Lung microvascular endothelial cell (primary cell): Measurements from ENCODE around the gene C9orf78. TPM values are rescaled to one million over a fixed set of nuclear protein-coding genes. Genes with fewer than 3 reads are reported as not detected.

Experiments used
- DNase-seq, 2 donors: peaks; one replicate each; pipeline versions ENCODE4 v3.0.0 to v3.0.0-alpha.2; 2010; ENCODE audit warnings: low read depth in 2 of 2
- total RNA-seq: library from RNA; depleted of rRNA; stranded (reverse); fragments of >200 nt; gene quantifications from 2 replicates; pipeline ENCODE4 v1.2.1, GENCODE V29; 2014

The C9orf78 gene
- total RNA-seq, 1 donor from 2014 or later = 36.5 TPM

- no peak for DNase-seq
Observed at GRCh38 chr9:129845373-129845772, 10.3 kb upstream of the C9orf78 start.

DNA sequence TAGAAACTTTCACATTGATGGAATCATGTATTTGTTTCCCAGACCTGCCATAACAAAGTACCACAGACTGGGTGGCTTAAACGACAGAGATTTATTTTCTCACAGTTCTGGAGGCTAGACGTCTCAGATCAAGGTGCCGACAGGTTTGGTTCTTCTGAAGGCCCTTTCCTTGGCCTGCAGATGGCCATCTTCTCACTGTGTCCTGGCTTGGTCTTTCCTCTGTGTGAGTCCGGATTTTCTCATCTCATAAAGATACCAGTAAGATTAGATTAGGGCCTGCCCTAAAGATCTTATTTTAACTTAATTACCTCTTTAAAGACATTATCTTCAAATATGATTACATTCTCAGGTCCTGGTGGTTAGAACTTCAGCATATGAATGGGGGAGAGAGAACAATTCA is 6.0 kb upstream of the C9orf78 start:
- no peak for DNase-seq

DNA sequence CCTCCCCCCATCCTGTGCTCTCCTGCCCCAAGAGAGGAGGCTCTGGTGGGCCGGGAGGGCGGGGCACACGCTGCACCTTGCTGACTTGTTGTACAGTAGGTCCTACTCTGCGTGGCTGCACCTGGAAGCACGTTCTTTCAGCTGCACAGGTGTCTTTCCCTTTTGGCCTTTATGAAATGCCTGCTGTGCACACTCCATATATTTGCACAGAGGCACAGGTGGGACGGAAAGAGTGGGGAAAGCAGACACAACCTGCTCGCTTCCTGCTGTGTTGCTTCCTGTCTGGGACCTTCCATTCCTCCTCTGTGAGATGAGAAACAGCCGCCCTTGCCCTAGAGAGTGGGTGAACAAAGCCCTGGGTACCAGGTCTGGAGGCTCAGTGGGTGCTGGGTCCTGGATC is 5.0 kb upstream of the C9orf78 start:
- DNase-seq = no peak

- no peak for DNase-seq
Observed at GRCh38 chr9:129839324-129840023, 4.4 kb upstream of the C9orf78 start.

DNA sequence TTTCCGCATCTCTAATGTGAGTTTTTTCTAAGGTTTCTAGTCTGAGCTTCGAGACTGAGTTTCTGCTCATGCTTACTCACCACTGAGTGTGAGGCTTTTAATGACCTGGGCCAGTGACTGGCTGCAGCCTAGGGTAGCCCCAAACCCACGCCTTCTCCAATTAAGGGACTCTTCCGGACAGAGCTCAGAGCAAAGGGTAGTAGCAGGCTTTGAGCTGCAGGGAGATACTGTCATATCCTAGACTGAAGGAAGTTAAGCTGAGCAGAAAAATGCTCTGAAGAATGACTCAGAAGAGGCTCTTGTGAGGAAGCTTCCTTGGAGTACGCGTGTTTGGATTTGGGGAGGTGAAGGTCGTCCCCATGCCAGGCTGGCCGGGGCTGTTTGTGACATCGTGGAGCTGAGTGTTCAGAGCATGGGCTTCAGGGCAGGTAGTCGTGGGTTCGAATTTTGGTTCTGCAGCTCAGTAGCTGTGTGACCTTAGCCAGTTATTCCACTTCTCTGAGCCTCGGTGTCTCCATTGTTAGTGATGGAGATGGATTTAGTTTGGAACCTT is 3.7 kb upstream of the C9orf78 start:
- DNase-seq = peak in 1 of 2 donors; percentile 91

DNA sequence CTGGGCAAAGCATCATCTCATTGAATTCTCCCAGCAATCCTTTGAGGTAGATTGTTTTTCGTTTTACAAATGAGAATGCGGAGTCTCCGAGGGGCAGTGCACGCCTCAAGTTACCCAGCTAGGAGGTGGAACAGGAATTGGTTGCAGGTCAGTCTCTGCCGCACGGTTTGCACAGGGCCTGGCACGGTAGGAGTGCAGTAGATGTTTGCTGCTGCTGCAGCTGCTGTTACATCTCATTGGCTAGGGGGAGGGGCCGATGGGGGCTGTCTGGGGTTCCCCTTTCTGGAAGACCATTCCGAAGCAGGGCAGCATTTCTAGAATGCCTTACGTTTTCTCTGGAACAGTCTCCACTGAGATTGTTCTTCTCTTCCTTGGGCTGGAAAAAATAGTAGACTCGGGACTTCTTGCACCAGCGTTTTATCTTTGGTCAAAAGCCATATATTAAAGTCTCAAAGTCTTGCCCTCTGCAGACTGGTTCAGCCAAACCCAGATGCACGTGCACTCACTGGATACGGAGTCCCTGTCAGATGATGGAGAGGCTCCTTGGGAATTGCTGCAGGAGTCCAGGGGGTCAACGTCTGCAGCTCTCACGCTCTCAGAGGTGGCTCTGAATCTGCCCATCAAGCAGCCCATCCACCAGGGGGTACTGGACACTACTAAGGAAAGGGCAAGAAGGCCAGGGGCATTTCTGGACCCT is 1.4 kb upstream of the C9orf78 start:
- DNase-seq = no peak

- DNase-seq = peak in 1 of 2 donors; percentile 50
Observed at GRCh38 chr9:129835860-129836223, 767 bp upstream of the C9orf78 start.

- DNase-seq = no peak
Observed at GRCh38 chr9:129834489-129835127, 467 bp downstream of the C9orf78 start.

GRCh38 chr9:129832982-129833381 is 2.1 kb downstream of the C9orf78 start:
- DNase-seq = no peak

DNA sequence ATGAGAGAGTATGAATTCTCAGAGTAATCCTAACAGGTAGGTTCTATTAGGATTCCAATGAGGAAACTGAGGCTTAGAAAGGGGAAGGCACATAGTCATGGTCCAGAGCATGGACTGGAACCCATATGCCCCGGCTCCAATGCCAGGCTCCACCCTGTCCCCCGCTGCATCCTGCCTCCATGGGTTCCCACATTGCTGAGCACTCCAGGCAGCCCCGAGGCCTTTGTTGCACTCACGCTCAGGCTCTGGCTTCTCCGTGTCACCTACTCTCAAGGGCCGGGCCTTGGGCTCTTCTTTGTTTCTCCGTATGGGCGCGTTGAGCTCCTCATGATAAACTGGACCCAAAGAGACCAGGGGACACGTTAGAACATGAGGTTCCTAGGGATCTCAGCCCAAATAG is 6.1 kb downstream of the C9orf78 start:
- DNase-seq = no peak

- no peak for DNase-seq
Observed at GRCh38 chr9:129828051-129828450, 7.0 kb downstream of the C9orf78 start.

DNA sequence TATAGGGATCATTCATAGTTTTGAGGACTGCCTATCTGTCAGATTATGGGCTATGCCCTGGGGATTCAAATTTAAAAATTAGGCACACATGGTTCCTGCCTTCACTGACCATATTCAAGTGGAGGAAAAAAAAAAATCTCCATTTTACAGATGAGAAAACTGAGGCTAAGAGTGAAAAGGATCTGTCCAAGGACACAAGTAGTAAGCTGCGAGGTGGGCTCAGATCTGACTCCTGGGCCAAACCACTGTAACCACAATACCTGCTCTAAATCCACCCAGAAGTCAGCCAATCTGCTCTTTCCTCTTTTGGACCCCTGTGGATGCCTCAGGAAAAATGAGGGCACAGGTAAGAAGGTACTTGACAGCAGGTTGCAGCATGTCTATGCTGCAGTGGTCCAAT is 8.3 kb downstream of the C9orf78 start:
- DNase-seq = no peak

DNA sequence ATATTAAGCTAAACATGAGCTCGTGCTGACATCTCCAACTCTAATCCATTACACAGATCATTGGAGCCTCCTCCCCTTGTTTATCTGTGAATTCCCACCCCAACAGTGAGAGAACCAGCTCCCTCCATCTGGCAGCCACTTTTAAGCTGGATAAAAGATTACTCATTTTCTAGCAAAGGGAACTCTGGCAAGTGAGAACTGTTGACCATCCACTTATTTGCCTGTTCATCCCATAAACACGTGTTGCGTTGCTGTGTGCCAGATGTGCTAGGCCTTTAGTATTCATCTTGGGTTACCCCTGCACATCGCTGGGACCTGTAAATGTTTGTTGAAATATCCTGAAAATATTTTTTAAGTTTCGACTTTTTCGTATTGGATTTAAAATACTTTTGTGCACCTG is 8.7 kb downstream of the C9orf78 start:
- DNase-seq = no peak

DNA sequence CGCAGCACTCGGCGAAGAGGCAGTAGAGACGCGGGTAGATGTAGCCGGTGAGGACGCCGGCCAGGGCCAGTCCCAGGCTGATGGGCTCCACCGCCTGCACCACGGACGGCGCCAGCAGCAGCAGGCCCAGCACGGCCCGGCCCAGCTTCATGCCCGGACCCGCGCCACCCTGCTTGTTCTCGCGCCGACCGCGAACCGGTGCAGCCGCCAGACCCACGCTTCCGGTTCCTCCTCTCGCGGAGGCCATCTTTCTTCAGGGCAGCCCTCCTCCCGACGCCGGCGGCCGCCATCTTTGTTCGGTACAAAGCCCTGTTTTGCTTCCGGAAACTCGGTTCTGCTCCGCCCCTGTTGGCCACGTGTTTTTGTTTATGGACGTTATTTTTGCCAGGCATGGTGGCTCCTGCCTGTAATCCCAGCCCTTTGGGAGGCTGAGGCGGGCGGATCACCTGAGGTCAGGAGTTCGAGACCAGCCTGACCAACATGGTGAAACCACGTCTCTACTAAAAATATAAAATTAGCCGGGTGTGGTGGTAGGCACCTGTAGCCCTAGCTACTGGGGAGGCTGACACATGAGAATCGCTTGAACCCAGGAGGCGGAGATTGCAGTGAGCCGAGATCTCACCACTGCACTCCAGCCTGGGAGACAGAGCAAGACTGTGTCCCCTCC is 11.0 kb downstream of the C9orf78 start, which contains the start of gene TOR1A:
TSS of gene TOR1A (minus strand) at position 202 of the 667 bp plus-strand sequence. CDS start at position 151, 51 bp downstream.
- DNase-seq = peak; percentile 95 to 96

GRCh38 chr9:129823542-129823934 is 11.5 kb downstream of the C9orf78 start:
- DNase-seq = no peak

- peak; percentile 8 to 45 for DNase-seq
Observed at GRCh38 chr9:129822898-129823541, 12.1 kb downstream of the C9orf78 start.

DNA sequence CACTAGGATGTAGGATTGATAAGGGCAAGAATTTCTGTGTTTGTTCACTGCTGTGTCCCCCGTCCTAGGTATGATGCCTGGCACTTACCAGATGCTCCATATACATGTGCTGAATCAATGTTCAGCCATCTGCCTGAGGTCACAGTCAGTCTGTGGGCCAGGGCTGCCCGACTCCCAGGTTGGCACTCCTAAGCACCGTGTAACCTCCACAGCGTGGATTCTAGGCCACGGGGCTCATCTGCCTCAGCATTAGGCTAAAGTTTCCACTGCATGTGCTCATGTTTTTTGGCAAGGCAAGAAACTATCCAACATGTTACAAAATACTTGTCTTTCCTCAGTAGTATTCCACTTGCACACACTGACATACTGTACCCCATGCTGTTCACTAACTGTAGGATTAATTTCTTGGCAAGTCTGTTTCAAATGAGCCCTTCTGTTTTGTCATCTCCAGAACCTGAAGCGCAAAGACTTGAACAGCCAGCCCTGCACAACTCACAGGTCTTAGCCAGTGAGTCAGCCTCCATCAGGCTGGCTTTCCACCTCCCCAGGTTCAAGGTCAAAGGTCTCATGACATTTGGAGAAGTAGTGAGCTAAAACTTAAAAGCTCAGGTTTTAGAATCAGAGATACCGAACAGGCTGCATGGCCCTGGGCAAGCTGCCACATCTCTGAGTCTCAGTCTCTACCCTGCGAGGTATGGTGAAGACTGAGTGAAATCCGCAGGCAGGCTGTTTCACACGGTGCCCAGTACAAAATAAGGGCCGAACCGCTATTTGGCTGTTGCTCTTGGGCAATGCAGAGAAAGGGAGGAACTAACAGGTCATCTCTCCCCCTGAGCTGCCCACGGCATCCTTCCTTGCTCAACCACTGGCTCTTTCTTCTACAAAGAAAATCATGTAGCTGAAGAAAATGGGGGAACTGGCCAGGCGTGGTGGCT is 18.3 kb downstream of the C9orf78 start:
- no peak for DNase-seq

DNA sequence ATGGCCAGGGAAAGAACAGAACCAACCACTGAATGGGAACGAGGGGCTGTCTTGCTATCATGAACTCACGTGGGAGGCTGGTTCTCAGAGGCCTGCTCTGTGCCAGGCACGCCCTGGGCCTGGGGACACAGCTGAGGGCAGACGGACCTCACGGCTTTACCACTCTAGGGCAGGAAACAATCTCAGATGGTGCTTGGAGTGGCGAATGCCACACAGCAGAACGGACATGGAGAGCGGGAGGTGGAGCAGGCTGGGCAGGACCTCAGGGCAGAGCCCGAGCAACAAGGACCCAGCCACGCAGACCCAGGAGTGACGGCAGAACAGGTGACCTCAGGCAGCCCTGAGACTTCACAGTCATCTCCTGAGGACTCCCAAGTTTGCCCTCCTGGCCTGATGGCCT is 19.8 kb downstream of the C9orf78 start:
- DNase-seq = no peak

DNA sequence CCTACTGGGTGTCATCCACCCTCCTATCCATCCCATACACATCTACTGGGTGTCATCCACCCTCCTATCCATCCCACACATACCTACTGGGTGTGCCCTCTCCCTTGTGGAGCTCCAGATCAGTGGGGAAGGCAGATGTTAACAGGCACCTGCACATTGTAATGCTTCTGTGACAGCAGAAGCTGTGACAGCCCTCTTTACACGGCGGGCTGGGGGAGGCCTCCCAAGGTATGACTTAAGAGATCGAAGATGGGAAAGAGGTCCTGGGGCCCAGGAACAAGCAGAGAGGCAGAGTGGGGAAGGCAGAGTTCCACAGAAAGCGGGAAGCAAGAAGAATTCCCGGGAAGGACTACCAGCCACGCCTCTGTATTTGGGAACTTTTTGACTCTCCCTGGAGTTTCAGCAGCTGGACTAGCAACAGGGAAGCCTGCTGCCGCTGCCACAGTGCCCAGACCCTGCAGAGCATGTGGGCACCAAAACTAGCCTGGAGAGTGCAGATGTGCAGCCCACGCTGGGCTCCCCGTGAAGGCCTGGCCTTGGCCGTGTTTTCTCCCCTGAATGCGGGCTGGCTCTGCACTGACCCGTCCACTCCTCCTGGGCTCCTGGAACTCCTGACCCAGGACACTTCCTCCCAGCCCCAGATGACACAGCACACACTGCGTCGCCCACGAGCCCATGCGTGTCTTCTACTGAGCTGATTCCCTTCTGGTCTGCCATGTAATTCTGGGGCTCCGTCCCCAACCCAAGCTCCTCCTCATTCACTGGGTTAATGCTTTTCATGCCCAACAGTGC is 20.4 kb downstream of the C9orf78 start:
- DNase-seq = no peak
